Fibroblast of lung (primary cell): Measurements from ENCODE around the gene MRPL9.

Experiments used
- EZH2 ChIP-seq: IDR thresholded peaks from 2 replicates; pipeline ENCODE4 v1.5.1; 2012; ENCODE audit warnings: low read length, control low read depth, mild to moderate bottlenecking; ENCODE audit errors: missing control alignments
- TF ChIP-seq, protein P1 (sequence below), 2 donors: IDR thresholded peaks in 1 of 2; conservative IDR thresholded peaks in 1 of 2; 1 replicate in 1 of 2; 2 replicates in 1 of 2; pipeline ENCODE4 v1.5.1; 2011 to 2012; ENCODE audit warnings: low read length in 2 of 2, control low read depth in 1 of 2, inconsistent platforms in 1 of 2, low read depth in 1 of 2, mild to moderate bottlenecking in 1 of 2

DNA sequence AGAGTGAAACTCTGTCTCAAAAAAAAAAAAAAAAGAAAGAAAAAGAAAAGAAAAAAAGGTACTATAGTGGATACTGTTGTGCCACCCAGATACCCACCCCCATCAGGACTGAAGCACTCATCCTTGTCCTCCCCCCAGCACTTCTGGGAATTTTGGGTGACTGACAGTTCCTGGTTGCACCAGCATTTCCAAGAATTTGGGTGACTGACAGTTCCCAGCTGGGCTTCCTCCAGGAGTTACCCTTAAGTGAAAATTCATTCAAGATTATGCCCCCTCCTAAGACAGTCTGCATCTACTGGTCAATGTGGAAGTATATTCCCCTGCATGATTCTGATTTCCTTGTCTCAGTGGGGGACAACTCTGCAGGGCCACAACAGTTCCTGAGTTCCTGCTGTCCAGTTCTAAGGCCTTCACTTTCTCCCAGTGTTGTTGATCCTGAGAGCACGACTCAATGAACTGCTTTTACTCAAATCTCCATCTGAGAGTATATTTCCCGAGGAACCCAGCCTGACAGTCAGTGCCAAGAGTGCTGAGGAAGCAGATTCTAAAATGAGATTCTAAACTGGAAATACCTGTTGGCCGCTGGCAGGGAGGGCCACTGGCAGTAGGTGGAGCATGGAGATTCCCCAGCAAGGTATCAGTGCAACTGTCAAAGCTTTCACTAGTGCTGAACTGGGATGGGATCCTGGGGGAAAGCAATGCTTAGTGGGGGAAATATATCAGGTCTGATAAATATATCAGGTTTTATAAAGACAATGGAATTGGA is 23.5 kb downstream of the MRPL9 start:
- TF ChIP-seq, protein P1, sequence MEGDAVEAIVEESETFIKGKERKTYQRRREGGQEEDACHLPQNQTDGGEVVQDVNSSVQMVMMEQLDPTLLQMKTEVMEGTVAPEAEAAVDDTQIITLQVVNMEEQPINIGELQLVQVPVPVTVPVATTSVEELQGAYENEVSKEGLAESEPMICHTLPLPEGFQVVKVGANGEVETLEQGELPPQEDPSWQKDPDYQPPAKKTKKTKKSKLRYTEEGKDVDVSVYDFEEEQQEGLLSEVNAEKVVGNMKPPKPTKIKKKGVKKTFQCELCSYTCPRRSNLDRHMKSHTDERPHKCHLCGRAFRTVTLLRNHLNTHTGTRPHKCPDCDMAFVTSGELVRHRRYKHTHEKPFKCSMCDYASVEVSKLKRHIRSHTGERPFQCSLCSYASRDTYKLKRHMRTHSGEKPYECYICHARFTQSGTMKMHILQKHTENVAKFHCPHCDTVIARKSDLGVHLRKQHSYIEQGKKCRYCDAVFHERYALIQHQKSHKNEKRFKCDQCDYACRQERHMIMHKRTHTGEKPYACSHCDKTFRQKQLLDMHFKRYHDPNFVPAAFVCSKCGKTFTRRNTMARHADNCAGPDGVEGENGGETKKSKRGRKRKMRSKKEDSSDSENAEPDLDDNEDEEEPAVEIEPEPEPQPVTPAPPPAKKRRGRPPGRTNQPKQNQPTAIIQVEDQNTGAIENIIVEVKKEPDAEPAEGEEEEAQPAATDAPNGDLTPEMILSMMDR (conservative IDR thresholded peaks at IDR 0.05 in 1 of 2, IDR thresholded peaks at IDR 0.05 in 1 of 2; ENCODE audit: low read depth in 1 of 2, low read length in 2 of 2), result no peak
- no peak for TF ChIP-seq EZH2
